K562 (cell line): Measurements from ENCODE around the gene DNAAF8. TPM values are rescaled to one million over a fixed set of nuclear protein-coding genes. Genes with fewer than 3 reads are reported as not detected.

Source experiments
- ATAC-seq: fragments of 200-7000 bp; cut with Tn5 transposase; 3 replicates; pipeline ENCODE4 v1.9.1; 2020; ENCODE audit warnings: moderate library complexity
- BruUV-seq: library from RNA; stranded (reverse); fragments of 400-500 nt; replicated peaks from 2 replicates; lab custom pipeline; 2021; lab: Mats Ljungman, UMichigan
- CTCF ChIA-PET: fragments of 300-600 bp; formaldehyde crosslinking; extraction: SDS; loops from one replicate; lab custom pipeline; 2021; ENCODE audit warnings: low intra/inter-chr PET ratio; lab: Yijun Ruan, JAX
- POLR2A ChIA-PET: fragments of 300-600, 350-650 bp; sonication (Branson Sonifier 250); formaldehyde crosslinking; extraction: SDS; loops from one replicate; lab custom pipeline; 2021; ENCODE audit warnings: antibody characterized with exemption, inconsistent platforms; lab: Yijun Ruan, JAX
- DNase-seq, 4 experiments: peaks; one replicate each; pipeline versions ENCODE4 v3.0.0 to v3.0.0-alpha.2; 2011 to 2018; ENCODE audit warnings: low spot score in 3 of 4, mixed read lengths in 3 of 4; ENCODE audit errors: extremely low read depth in 1 of 4
- FAIRE-seq: peaks from 2 replicates; lab custom pipeline; 2011; peaks lifted over from hg19 to GRCh38; lab: Jason Lieb, UNC
- H2AFZ ChIP-seq: 2 replicates; pipeline ENCODE4 v1.6.0; 2011; ENCODE audit warnings: low read depth, low read length, control low read depth, inconsistent platforms
- H3K27ac ChIP-seq: fragments of 200-600 bp; 3 replicates; pipeline ENCODE4 v1.8.0; 2011; ENCODE audit warnings: low read depth, mild to moderate bottlenecking, control low read depth, inconsistent platforms, low read length, moderate library complexity, mixed read lengths; ENCODE audit errors: extremely low read depth
- H3K27me3 ChIP-seq, 2 experiments: fragments of 300-600 bp in 1 of 2; 2 replicates in 1 of 2; 3 replicates in 1 of 2; pipeline versions ENCODE4 v1.6.0 to v1.8.0; 2011; ENCODE audit warnings: inconsistent platforms in 2 of 2, low read length in 2 of 2, mild to moderate bottlenecking in 1 of 2, mixed read lengths in 1 of 2, moderate library complexity in 1 of 2; ENCODE audit not compliant: control insufficient read depth in 2 of 2, insufficient read depth in 2 of 2
- H3K36me3 ChIP-seq: fragments of 300-600 bp; 3 replicates; pipeline ENCODE4 v1.8.0; 2011; ENCODE audit warnings: mild to moderate bottlenecking, low read length, inconsistent platforms; ENCODE audit not compliant: control insufficient read depth, insufficient read depth
- H3K4me1 ChIP-seq, 2 experiments: fragments of 200-600 bp in 1 of 2; replicated peaks in 1 of 2; 2 replicates in 1 of 2; 3 replicates in 1 of 2; pipeline versions ENCODE4 v1.5.1 to v1.8.0; 2011; ENCODE audit warnings: inconsistent platforms in 2 of 2, low read length in 2 of 2, mild to moderate bottlenecking in 1 of 2, mixed read lengths in 1 of 2, moderate library complexity in 1 of 2; ENCODE audit not compliant: control insufficient read depth in 2 of 2, insufficient read depth in 2 of 2
- H3K4me2 ChIP-seq: 2 replicates; pipeline ENCODE4 v1.6.1; 2011; ENCODE audit warnings: low read length, control low read depth, inconsistent platforms, mixed read lengths; ENCODE audit not compliant: insufficient read depth
- H3K4me3 ChIP-seq: fragments of 200-600 bp; sonication (generic), shearing (Covaris generic); 2 replicates; pipeline ENCODE4 v1.5.1; 2016; ENCODE audit warnings: control low read depth, inconsistent platforms
- H3K79me2 ChIP-seq: fragments of 200-600 bp; 3 replicates; pipeline ENCODE4 v1.8.0; 2011; ENCODE audit warnings: low read length, inconsistent platforms; ENCODE audit not compliant: control insufficient read depth, insufficient read depth
- H3K9ac ChIP-seq, 2 experiments: 2 replicates each; pipeline versions ENCODE4 v1.6.0 to v1.6.1; 2011; ENCODE audit warnings: low read depth in 2 of 2, low read length in 2 of 2, control low read depth in 1 of 2, inconsistent platforms in 1 of 2, mild to moderate bottlenecking in 1 of 2, mixed read lengths in 1 of 2; ENCODE audit not compliant: insufficient read depth in 1 of 2
- H3K9me1 ChIP-seq: one replicate; pipeline ENCODE4 v1.6.0; 2011; ENCODE audit warnings: inconsistent platforms, mild to moderate bottlenecking, low read length, moderate library complexity; ENCODE audit not compliant: control insufficient read depth, insufficient read depth
- H3K9me3 ChIP-seq: replicated peaks from 2 replicates; pipeline ENCODE4 v1.5.1; 2011; ENCODE audit warnings: low read depth, low read length, inconsistent platforms; ENCODE audit not compliant: control insufficient read depth, insufficient read depth
- H4K20me1 ChIP-seq: replicated peaks from 2 replicates; pipeline ENCODE4 v1.6.1; 2011; ENCODE audit warnings: low read length, inconsistent platforms, mixed read lengths; ENCODE audit not compliant: control insufficient read depth, insufficient read depth
- CBFB ChIP-seq: sonication (generic); formaldehyde crosslinking; IDR thresholded peaks from 2 replicates; pipeline ENCODE4 v1.4.0; 2020; ENCODE audit warnings: mild to moderate bottlenecking, missing genetic modification reagents
- CBX3 ChIP-seq, 2 experiments: IDR thresholded peaks; 1 replicate in 1 of 2; 2 replicates in 1 of 2; pipeline ENCODE4 v1.6.1; 2012; ENCODE audit warnings: inconsistent platforms in 2 of 2, low read length in 2 of 2, borderline replicate concordance in 1 of 2, control low read depth in 1 of 2
- DPF2 ChIP-seq: fragments of 450-650 bp; IDR thresholded peaks from 2 replicates; pipeline ENCODE4 v1.6.1; 2016
- HLTF ChIP-seq: fragments of 450-650 bp; IDR thresholded peaks from 2 replicates; pipeline ENCODE4 v1.6.1; 2016
- HOXB6 ChIP-seq: fragments of 250-450 bp; sonication (Bioruptor Pico); IDR thresholded peaks from 2 replicates; pipeline ENCODE4 v1.5.1; 2022; ENCODE audit warnings: mild to moderate bottlenecking, borderline replicate concordance
- MYC ChIP-seq, 2 experiments: fragments of 250-450 bp in 1 of 2; sonication (Bioruptor Pico) in 1 of 2; IDR thresholded peaks; 2 replicates each; pipeline versions ENCODE4 v1.5.1 to v1.6.1; 2012 to 2021; ENCODE audit warnings: low read depth in 2 of 2, borderline replicate concordance in 1 of 2, improper control_type of control experiment in 1 of 2, low read length in 1 of 2, mild to moderate bottlenecking in 1 of 2, moderate library complexity in 1 of 2
- NFATC3 ChIP-seq: fragments of 450-650 bp; IDR thresholded peaks from 2 replicates; pipeline ENCODE4 v1.6.1; 2017; ENCODE audit warnings: mild to moderate bottlenecking
- RAD51 ChIP-seq: fragments of 450-650 bp; IDR thresholded peaks from 2 replicates; pipeline ENCODE4 v1.7.1; 2016; ENCODE audit warnings: low read depth, mild to moderate bottlenecking, borderline replicate concordance
- SMAD3 ChIP-seq: fragments of 450-650 bp; formaldehyde crosslinking; conservative IDR thresholded peaks from 2 replicates; pipeline ENCODE4 v1.4.0; 2020; ENCODE audit warnings: mild to moderate bottlenecking
- TAF9B ChIP-seq: fragments of 450-650 bp; IDR thresholded peaks from 2 replicates; pipeline ENCODE4 v1.6.1; 2018; ENCODE audit warnings: mild to moderate bottlenecking; ENCODE audit not compliant: partially characterized antibody
- ZBTB17 ChIP-seq: fragments of 450-650 bp; formaldehyde crosslinking; IDR thresholded peaks from 2 replicates; pipeline ENCODE4 v1.4.0; 2020; ENCODE audit warnings: mild to moderate bottlenecking
- ZNF57 ChIP-seq: fragments of 450-650 bp; formaldehyde crosslinking; IDR thresholded peaks from 2 replicates; pipeline ENCODE4 v1.4.0; 2020; ENCODE audit warnings: mild to moderate bottlenecking, moderate library complexity
- ZZZ3 ChIP-seq: fragments of 450-650 bp; IDR thresholded peaks from 2 replicates; pipeline ENCODE4 v1.6.1; 2016; ENCODE audit warnings: antibody characterized with exemption, mild to moderate bottlenecking, moderate library complexity
- WGBS: fragments of 100-300 bp; shearing (Covaris generic); methylation state at CpG from one replicate; pipeline ENCODE4 v1.1.6; 2016; ENCODE audit warnings: low coverage, mixed read lengths; ENCODE audit not compliant: insufficient coverage; ENCODE audit errors: missing lambda C conversion rate; 5-methylcytosine and 5-hydroxymethylcytosine counted together
- in situ Hi-C: fragments of 300-500 bp; cut with MboI; formaldehyde crosslinking; loops from 4 replicates; pipeline ENCODE4 v1.15.0; 2018; ENCODE audit warnings: inconsistent platforms, mixed read lengths
- intact Hi-C: fragments of 100-400 bp; cut with micrococcal nuclease; formaldehyde crosslinking; loops from 2 replicates; pipeline ENCODE4 v1.14.2; 2022
- polyA plus RNA-seq, 8 experiments: library from polyadenylated mRNA; depleted of rRNA in 4 of 8; stranded (reverse) in 5 of 8; unstranded in 3 of 8; fragments of >200 nt; fragmentation: Nextera tagmentation in 2 of 8; fragmentation: Illumina TruSeq in 1 of 8; extraction: Ambion mirVana in 2 of 8; extraction: Trizol in 1 of 8; gene quantifications; 2 replicates each; pipeline versions ENCODE4 v1.2.1 to v1.2.3, GENCODE V29; 2011 to 2014; ENCODE audit warnings: inconsistent platforms in 1 of 8, missing spikeins in 1 of 8
- total RNA-seq, 7 experiments: library from RNA; depleted of rRNA in 6 of 7; stranded (reverse); fragments of >200 nt in 6 of 7; fragmentation: Illumina TruSeq in 2 of 7; extraction: Trizol in 2 of 7; gene quantifications; 2 replicates each; pipeline versions ENCODE4 v1.2.1 to v1.2.3, GENCODE V29; 2011 to 2021; ENCODE audit warnings: low replicate concordance in 1 of 7
- TF ChIP-seq, protein P1 (sequence below): fragments of 450-650 bp; IDR thresholded peaks from 2 replicates; pipeline ENCODE4 v1.7.1; 2018; ENCODE audit warnings: mild to moderate bottlenecking, low read depth; ENCODE audit not compliant: partially characterized antibody
- TF ChIP-seq, protein P2 (sequence below): sonication (generic); formaldehyde crosslinking; IDR thresholded peaks from 2 replicates; pipeline ENCODE4 v1.8.1; 2023; ENCODE audit warnings: mild to moderate bottlenecking, missing genetic modification reagents

DNAAF8 gene
- total and polyA plus RNA-seq, 9 of the 15 experiments (the other 6 are each of a cell fraction or from before 2014, with no cell fraction given): 0.04 to 0.12 (median 0.10) TPM; not detected in 6

GRCh38 chr16:4790871-4791270, 56.5 kb downstream of the DNAAF8 start:
- DNase-seq (no peak), ATAC-seq (no peak)
- in situ Hi-C loops: no loop called here

More at GRCh38 chr16:4790871-4791270, 56.5 kb downstream of the DNAAF8 start:
- CTCF ChIA-PET: no interaction called here
- POLR2A ChIA-PET: interaction anchor here (0.7 kb wide), 1 partner anchor 374 kb away, joined by 3 read pairs; the partner anchor contains the start of gene CORO7
- BruUV-seq: no TSS peak
- no peaks in the 10 kb centered on the region for H3K9me1 ChIP-seq
- FAIRE-seq: no peak
- H3K4me3 ChIP-seq: no peak overlapping the region
- intact Hi-C loops: no loop called here
- H2AFZ ChIP-seq: no peak overlapping the region
- no peaks in the 10 kb centered on the region for H3K9me3 ChIP-seq
- no peaks in the 10 kb centered on the region for H4K20me1 ChIP-seq
- no peak for TF ChIP-seq NFATC3
- no peak for TF ChIP-seq HLTF
- no peak for TF ChIP-seq RAD51
- TF ChIP-seq, protein P1, sequence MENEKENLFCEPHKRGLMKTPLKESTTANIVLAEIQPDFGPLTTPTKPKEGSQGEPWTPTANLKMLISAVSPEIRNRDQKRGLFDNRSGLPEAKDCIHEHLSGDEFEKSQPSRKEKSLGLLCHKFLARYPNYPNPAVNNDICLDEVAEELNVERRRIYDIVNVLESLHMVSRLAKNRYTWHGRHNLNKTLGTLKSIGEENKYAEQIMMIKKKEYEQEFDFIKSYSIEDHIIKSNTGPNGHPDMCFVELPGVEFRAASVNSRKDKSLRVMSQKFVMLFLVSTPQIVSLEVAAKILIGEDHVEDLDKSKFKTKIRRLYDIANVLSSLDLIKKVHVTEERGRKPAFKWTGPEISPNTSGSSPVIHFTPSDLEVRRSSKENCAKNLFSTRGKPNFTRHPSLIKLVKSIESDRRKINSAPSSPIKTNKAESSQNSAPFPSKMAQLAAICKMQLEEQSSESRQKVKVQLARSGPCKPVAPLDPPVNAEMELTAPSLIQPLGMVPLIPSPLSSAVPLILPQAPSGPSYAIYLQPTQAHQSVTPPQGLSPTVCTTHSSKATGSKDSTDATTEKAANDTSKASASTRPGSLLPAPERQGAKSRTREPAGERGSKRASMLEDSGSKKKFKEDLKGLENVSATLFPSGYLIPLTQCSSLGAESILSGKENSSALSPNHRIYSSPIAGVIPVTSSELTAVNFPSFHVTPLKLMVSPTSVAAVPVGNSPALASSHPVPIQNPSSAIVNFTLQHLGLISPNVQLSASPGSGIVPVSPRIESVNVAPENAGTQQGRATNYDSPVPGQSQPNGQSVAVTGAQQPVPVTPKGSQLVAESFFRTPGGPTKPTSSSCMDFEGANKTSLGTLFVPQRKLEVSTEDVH: no peak
- TF ChIP-seq ZZZ3: no peak
- TF ChIP-seq, protein P2, sequence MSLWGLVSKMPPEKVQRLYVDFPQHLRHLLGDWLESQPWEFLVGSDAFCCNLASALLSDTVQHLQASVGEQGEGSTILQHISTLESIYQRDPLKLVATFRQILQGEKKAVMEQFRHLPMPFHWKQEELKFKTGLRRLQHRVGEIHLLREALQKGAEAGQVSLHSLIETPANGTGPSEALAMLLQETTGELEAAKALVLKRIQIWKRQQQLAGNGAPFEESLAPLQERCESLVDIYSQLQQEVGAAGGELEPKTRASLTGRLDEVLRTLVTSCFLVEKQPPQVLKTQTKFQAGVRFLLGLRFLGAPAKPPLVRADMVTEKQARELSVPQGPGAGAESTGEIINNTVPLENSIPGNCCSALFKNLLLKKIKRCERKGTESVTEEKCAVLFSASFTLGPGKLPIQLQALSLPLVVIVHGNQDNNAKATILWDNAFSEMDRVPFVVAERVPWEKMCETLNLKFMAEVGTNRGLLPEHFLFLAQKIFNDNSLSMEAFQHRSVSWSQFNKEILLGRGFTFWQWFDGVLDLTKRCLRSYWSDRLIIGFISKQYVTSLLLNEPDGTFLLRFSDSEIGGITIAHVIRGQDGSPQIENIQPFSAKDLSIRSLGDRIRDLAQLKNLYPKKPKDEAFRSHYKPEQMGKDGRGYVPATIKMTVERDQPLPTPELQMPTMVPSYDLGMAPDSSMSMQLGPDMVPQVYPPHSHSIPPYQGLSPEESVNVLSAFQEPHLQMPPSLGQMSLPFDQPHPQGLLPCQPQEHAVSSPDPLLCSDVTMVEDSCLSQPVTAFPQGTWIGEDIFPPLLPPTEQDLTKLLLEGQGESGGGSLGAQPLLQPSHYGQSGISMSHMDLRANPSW (CRISPR knock-in tag): no peak
- TF ChIP-seq ZNF57 (CRISPR knock-in tag): no peak
- no peak for TF ChIP-seq DPF2
- TF ChIP-seq TAF9B: no peak
- no peak for TF ChIP-seq CBX3 (IDR thresholded peaks at IDR 0.05; ENCODE audit: borderline replicate concordance in 1 of 2, low read length in 2 of 2)
- no peak for TF ChIP-seq SMAD3
- TF ChIP-seq ZBTB17 (CRISPR knock-in tag): no peak
- no peak for TF ChIP-seq CBFB (CRISPR knock-in tag)
- no peak for TF ChIP-seq MYC (IDR thresholded peaks at IDR 0.05; ENCODE audit: low read depth, low read length)
- no peak for TF ChIP-seq MYC (CRISPR knock-in tag; IDR thresholded peaks at IDR 0.05; ENCODE audit: borderline replicate concordance, low read depth)
- TF ChIP-seq HOXB6: no peak
- H3K79me2 ChIP-seq: no peaks in the 10 kb centered on the region
- no peak overlapping the region for H3K4me2 ChIP-seq
- no peak overlapping the region for H3K27ac ChIP-seq
- no peak overlapping the region for H3K9ac ChIP-seq
- no peaks in the 10 kb centered on the region for H3K27me3 ChIP-seq
- 74% methylated on average over 10 of the region's 10 CpGs for WGBS
- H3K36me3 ChIP-seq: no peaks in the 10 kb centered on the region
- H3K4me1 ChIP-seq: peaks cover 19 to 41% of the 10 kb centered on the region in 2 experiments; a peak in 4 of 5 replicates
